Upper lobe of left lung (tissue), 6 donors: ENCODE data around the gene PIK3R2. TPM values are rescaled to one million over a fixed set of nuclear protein-coding genes. Genes with fewer than 3 reads are reported as not detected.

Source experiments
- ATAC-seq, 2 donors: fragments of 200-7000 bp; cut with Tn5 transposase; one replicate each; pipeline ENCODE4 v1.9.1; 2022; ENCODE audit warnings: mild to moderate bottlenecking in 2 of 2, moderate library complexity in 2 of 2; ENCODE audit not compliant: low FRiP score in 2 of 2
- DNase-seq, 2 donors: peaks; one replicate each; pipeline ENCODE4 v3.0.0-alpha.2; 2019 to 2020
- H3K27ac ChIP-seq, 4 donors: fragments of 200-600 bp; sonication (generic); one replicate each; pipeline ENCODE4 v1.5.1; 2016 to 2019
- H3K27me3 ChIP-seq, 4 donors: fragments of 200-600 bp; sonication (generic); one replicate each; pipeline ENCODE4 v1.5.1; 2017 to 2019
- H3K36me3 ChIP-seq, 4 donors: fragments of 200-600 bp; sonication (generic); one replicate each; pipeline ENCODE4 v1.5.1; 2016 to 2019
- H3K4me1 ChIP-seq, 4 donors: fragments of 200-600 bp; sonication (generic); one replicate each; pipeline ENCODE4 v1.5.1; 2018 to 2019
- H3K4me3 ChIP-seq, 4 donors: fragments of 200-600 bp; sonication (generic); one replicate each; pipeline ENCODE4 v1.5.1; 2017 to 2019; ENCODE audit warnings: mild to moderate bottlenecking in 2 of 4, moderate library complexity in 1 of 4
- H3K9me3 ChIP-seq, 4 donors: fragments of 200-600 bp; sonication (generic); one replicate each; pipeline ENCODE4 v1.5.1; 2018 to 2019
- EP300 ChIP-seq, 4 donors: sonication (generic); formaldehyde crosslinking; IDR thresholded peaks; one replicate each; pipeline ENCODE4 v1.5.1; 2017; ENCODE audit warnings: antibody characterized with exemption in 4 of 4, control low read depth in 2 of 4
- POLR2A ChIP-seq, 4 donors: fragments of 450-650 bp; IDR thresholded peaks; one replicate each; pipeline ENCODE4 v1.5.1; 2016 to 2017; ENCODE audit warnings: antibody characterized with exemption in 4 of 4, mild to moderate bottlenecking in 2 of 4
- POLR2AphosphoS5 ChIP-seq, 2 donors: sonication (generic); formaldehyde crosslinking; IDR thresholded peaks; one replicate each; pipeline ENCODE4 v1.5.1; 2017; ENCODE audit warnings: antibody characterized with exemption in 2 of 2
- WGBS, 2 donors: methylation state at CpG; one replicate each; pipeline ENCODE4 v1.1.5; 2017 to 2018; 5-methylcytosine and 5-hydroxymethylcytosine counted together
- total RNA-seq, 6 donors: library from RNA; depleted of rRNA in 4 of 6; stranded (reverse); fragments of >200 nt in 4 of 6; gene quantifications; one replicate each; pipeline versions ENCODE4 v1.1.0 to v1.2.1, GENCODE V29; 2016 to 2021
- TF ChIP-seq, protein P1 (sequence below), 6 experiments: fragments of 450-650 bp in 4 of 6; fragments of 200-600 bp in 2 of 6; sonication (generic) in 2 of 6; IDR thresholded peaks; one replicate each; pipeline ENCODE4 v1.5.1; 2016 to 2019; ENCODE audit warnings: antibody characterized with exemption in 6 of 6
- donor health status: DM: no; HTN: no; CAD: no; lungs with moderate emphysema.
- donor health status: DM: no; HTN: yes; CAD: no; lungs with severe emphysema.

Gene PIK3R2
- total RNA-seq, 6 donors from 2014 or later: 11.0 to 65.1 (median 30.3) TPM

DNA sequence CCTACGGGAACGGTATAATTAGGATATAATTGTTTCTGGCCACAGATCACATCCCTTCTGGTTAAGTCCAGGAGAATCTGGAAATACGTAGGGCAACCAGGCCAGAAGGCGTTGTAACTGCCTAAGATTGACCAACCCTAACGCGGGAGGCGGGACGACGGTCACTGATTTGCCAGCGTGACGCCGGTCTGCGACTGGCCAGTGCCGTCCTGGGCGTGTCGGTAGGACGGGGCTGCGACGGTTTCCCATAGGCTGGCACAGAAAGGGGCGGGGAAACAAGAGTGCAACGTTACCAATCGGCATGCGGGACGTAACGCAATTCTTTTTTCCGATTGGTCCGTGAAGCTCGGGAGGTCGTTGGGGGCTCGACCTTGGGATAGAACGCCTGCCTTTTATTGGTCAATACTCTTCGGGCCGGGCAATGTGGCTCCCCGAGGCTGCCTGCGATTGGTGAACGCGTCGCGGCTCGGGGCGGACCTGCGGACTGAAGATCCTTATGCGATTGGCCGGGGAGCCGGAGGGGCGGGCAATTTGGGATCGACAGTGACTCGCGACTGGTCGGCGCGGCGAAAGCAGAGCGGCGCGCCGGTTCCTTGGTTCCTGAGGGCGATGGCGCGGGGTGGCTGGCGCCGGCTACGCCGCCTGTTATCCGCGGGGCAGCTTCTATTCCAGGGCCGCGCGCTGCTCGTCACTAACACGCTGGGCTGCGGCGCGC is 39.9 kb downstream of the PIK3R2 start, which contains the start of gene MPV17L2:
TSS of gene MPV17L2 (plus strand) at position 546 of the 715 bp plus-strand sequence. CDS start at position 610, 64 bp downstream.
- ATAC-seq (peak; percentile 96 to 99), DNase-seq (peak; percentile 99)
- Histone ChIP-seq H3K4me3 (peak within 1 kb of the TSS; percentile 62 to 95 (median 84)), H3K9me3 (no peaks in the 10 kb centered on the region), H3K4me1 (peaks cover 13 to 27% (median 20%) of the 10 kb centered on the region in 4 donors), H3K27me3 (no peaks in the 10 kb centered on the region), H3K36me3 (peaks cover 0 to 19% (median 14%) of the 10 kb centered on the region in 4 donors), H3K27ac (peak within 1 kb of the TSS; percentile 86 to 96 (median 92))
- TF ChIP-seq EP300 (IDR thresholded peaks at IDR 0.05) (peak in 1 of 4 donors; percentile 15), POLR2A (IDR thresholded peaks at IDR 0.05) (peak in 3 of 4 donors; percentile 80 to 85 (median 83)), POLR2AphosphoS5 (IDR thresholded peaks at IDR 0.05) (peak; percentile 89 to 94)
- TF ChIP-seq, protein P1, sequence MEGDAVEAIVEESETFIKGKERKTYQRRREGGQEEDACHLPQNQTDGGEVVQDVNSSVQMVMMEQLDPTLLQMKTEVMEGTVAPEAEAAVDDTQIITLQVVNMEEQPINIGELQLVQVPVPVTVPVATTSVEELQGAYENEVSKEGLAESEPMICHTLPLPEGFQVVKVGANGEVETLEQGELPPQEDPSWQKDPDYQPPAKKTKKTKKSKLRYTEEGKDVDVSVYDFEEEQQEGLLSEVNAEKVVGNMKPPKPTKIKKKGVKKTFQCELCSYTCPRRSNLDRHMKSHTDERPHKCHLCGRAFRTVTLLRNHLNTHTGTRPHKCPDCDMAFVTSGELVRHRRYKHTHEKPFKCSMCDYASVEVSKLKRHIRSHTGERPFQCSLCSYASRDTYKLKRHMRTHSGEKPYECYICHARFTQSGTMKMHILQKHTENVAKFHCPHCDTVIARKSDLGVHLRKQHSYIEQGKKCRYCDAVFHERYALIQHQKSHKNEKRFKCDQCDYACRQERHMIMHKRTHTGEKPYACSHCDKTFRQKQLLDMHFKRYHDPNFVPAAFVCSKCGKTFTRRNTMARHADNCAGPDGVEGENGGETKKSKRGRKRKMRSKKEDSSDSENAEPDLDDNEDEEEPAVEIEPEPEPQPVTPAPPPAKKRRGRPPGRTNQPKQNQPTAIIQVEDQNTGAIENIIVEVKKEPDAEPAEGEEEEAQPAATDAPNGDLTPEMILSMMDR (IDR thresholded peaks at IDR 0.05): peak in 2 of 6 experiments; percentile 32 to 38
- 0 to 1% methylated on average over 29 to 37 of the region's 74 CpGs for WGBS, 2 donors

DNA sequence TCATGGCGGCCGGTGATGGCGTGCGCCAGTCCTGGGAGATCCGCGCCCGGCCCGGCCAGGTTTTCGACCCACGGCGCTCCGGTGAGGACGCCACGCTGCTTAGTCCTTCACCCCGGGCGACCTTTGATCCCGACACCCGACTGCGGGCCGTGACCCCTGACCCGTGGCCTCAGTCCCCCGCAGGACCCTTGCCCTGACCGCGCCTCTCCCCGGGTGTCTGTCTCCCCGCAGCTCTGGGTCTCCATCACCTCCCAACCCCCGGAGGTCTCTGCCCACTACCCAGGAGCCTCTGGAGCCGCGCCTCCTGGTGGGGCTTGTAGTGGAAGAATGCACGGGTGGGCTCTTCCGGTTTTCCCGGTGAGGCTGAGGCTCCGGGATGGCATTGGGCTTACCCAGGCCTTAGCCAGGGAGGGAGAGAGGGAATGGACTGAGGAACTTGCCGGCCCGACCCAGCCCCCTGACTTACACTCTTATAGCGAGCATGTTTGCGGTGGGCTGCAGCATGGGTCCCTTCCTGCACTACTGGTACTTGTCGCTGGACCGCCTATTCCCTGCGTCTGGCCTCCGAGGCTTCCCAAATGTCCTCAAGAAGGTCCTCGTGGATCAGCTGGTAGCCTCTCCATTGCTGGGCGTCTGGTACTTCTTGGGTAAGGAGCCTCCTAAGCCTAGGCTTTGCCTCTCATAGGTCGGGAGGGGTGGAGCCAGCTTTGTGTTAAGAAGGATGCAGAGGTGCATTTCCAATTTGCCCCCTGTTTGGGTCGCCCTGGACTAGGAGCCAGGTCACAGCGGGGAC is 40.6 kb downstream of the PIK3R2 start:
- no peaks in the 10 kb centered on the region for H3K9me3 ChIP-seq
- DNase-seq (peak in 1 of 2 donors; percentile 46), ATAC-seq (no peak)
- peaks cover 13 to 27% (median 20%) of the 10 kb centered on the region in 4 donors for H3K4me1 ChIP-seq
- peaks cover 0 to 24% (median 14%) of the 10 kb centered on the region in 4 donors for H3K36me3 ChIP-seq
- 7 to 13% methylated on average over 19 to 26 of the region's 46 CpGs for WGBS, 2 donors
- H3K4me3 ChIP-seq: peak overlapping the region; percentile 62 to 95 (median 84)
- peak overlapping the region; percentile 81 to 89 (median 85) for H3K27ac ChIP-seq
- no peak for TF ChIP-seq EP300 (IDR thresholded peaks at IDR 0.05)
- TF ChIP-seq, protein P1 (IDR thresholded peaks at IDR 0.05): peak in 2 of 6 experiments; percentile 5 to 32
- H3K27me3 ChIP-seq: no peaks in the 10 kb centered on the region

DNA sequence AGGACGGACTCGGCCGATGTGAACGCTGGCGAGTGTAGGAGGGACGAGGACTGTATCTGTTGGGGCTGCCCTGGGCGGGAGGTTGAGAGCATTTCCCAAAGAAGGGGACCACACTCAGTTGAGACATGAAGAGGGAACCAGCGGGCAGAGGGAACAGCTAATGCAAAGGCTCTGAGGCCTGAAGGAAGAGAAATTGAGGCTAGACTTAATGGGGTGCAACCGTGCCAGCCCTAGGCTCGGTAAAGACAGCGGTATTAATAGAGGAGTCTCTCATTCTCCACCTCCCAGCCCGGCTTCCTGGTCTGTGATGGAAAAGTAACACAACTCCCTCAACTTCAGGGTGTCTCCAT is 41.2 kb downstream of the PIK3R2 start:
- H3K9me3 ChIP-seq: no peaks in the 10 kb centered on the region
- 51 to 60% methylated on average over 12 of the region's 12 CpGs for WGBS, 2 donors

DNA sequence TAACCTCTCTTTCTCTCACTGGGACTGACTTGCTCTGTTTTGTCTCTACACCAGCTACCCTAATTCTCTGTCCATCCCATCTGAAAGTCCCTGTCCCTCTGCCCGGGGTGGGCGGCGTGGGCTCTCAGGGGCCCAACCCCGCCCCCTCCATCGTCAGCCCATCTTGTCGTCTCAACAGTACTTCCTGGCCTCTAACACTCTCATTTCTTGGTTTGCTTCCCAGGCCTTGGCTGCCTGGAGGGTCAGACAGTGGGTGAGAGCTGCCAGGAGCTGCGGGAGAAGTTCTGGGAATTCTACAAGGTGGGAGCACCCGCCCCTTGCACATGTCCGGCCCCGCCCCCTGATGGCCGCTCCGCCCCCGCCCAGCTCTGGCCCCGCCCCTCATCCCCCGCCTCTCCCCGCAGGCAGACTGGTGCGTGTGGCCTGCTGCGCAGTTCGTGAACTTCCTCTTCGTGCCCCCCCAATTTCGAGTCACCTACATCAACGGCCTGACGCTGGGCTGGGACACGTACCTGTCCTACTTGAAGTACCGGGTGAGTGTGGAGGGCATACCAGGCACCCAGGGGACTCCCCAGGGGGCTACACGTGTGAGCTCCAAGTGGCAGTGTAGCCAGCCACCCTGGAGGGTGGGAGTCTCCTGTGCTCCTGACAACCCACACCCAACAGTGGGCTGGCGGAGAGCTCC is 41.7 kb downstream of the PIK3R2 start:
- 29 to 48% methylated on average over 14 to 16 of the region's 27 CpGs for WGBS, 2 donors
- peaks cover 0 to 30% (median 20%) of the 10 kb centered on the region in 4 donors for H3K36me3 ChIP-seq
- H3K27me3 ChIP-seq: no peaks in the 10 kb centered on the region
- H3K4me1 ChIP-seq: peaks cover 13 to 27% (median 20%) of the 10 kb centered on the region in 4 donors
- DNase-seq (peak; percentile 53 to 87), ATAC-seq (no peak)
- peak overlapping the region in 3 of 4 donors; percentile 82 to 95 (median 86) for H3K4me3 ChIP-seq
- no peaks in the 10 kb centered on the region for H3K9me3 ChIP-seq
- TF ChIP-seq POLR2AphosphoS5 (IDR thresholded peaks at IDR 0.05): no peak
- TF ChIP-seq POLR2A (IDR thresholded peaks at IDR 0.05): no peak
- no peak for TF ChIP-seq EP300 (IDR thresholded peaks at IDR 0.05)
- TF ChIP-seq, protein P1 (IDR thresholded peaks at IDR 0.05): no peak
- peak overlapping the region in 2 of 4 donors; percentile 8 to 30 for H3K27ac ChIP-seq

More for the DNA sequence above, 41.2 kb downstream of the PIK3R2 start:
- DNase-seq (no peak), ATAC-seq (no peak)
- peaks cover 13 to 27% (median 20%) of the 10 kb centered on the region in 4 donors for H3K4me1 ChIP-seq
- H3K36me3 ChIP-seq: peaks cover 0 to 28% (median 16%) of the 10 kb centered on the region in 4 donors
- H3K4me3 ChIP-seq: peak overlapping the region in 3 of 4 donors; percentile 82 to 95 (median 86)
- peak overlapping the region in 1 of 4 donors; percentile 89 for H3K27ac ChIP-seq
- TF ChIP-seq, protein P1 (IDR thresholded peaks at IDR 0.05): no peak
- TF ChIP-seq EP300 (IDR thresholded peaks at IDR 0.05) (no peak), POLR2A (IDR thresholded peaks at IDR 0.05) (no peak), POLR2AphosphoS5 (IDR thresholded peaks at IDR 0.05) (no peak)
- H3K27me3 ChIP-seq: no peaks in the 10 kb centered on the region
